ENCODE data around the gene RFX8. TPM values are rescaled to one million over a fixed set of nuclear protein-coding genes. Genes with fewer than 3 reads are reported as not detected.

Gene RFX8
- polyA plus RNA-seq, 2 donors, result 0.08 TPM

GRCh38 chr2:101382442-101382841 is 92.5 kb downstream of the RFX8 start:
- no peaks in the 10 kb centered on the region for H3K36me3 ChIP-seq (ENCODE audit: control insufficient read depth in 2 of 2, insufficient read depth in 2 of 2, low read length in 1 of 2)
- no peak overlapping the region for H3K4me3 ChIP-seq (ENCODE audit: low read depth in 1 of 2, low read length in 2 of 2)
- no peaks in the 10 kb centered on the region for H3K27me3 ChIP-seq (ENCODE audit: control insufficient read depth in 1 of 2, insufficient read depth in 2 of 2, low read length in 2 of 2)
- 85 to 86% methylated on average over 2 of the region's 2 CpGs for WGBS, 2 donors
- H3K9me3 ChIP-seq (ENCODE audit: control insufficient read depth in 2 of 2, insufficient read depth in 1 of 2, low read depth in 1 of 2, low read length in 1 of 2), result no peaks in the 10 kb centered on the region
- no peak overlapping the region for H3K27ac ChIP-seq (ENCODE audit: low read depth in 2 of 2, low read length in 1 of 2)
- H3K4me1 ChIP-seq (ENCODE audit: control insufficient read depth in 2 of 2, insufficient read depth in 2 of 2, low read length in 1 of 2), result peaks cover 6 to 7% of the 10 kb centered on the region in 2 donors

DNA sequence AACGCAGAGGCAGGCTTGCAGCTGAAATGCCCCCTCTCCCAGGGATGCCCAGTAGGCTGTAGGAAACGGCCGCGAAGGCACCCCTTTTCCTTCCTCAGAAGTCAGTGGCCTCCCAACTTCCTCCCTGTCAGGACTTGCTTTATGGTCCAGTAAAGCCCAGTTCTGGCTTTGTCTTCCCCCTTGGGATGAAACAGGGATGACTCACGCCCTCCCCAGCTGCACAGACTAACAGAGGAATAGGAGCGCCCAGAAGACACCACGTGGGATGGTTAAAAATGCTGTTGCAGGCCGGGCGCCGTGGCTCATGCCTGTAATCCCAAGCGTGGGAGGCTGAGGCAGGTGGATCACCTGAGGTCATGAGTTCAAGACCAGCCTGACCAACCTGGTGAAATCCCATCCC is 94.5 kb downstream of the RFX8 start:
- no peaks in the 10 kb centered on the region for H3K4me1 ChIP-seq (ENCODE audit: control insufficient read depth in 2 of 2, insufficient read depth in 2 of 2, low read length in 1 of 2)
- WGBS, 2 donors, result 49 to 63% methylated on average over 11 of the region's 11 CpGs

DNA sequence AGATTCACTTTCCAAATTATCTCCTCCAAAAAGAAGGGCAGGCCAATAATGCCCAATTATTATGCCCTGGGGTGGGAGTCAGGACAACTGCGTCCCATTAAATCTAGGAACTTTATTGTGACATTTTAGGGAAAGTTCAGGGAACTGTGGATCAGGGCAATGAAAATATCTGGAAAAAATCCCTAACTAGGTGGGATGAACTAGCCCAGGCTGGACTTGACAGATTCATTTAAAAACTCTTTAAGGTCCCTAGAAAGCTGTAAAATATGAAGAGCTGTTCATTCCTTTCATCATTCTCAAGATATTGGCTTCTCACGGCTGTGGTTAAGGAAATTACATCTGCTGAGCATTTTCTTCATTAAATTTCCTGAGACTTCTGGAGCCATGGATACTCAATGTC is 95.8 kb downstream of the RFX8 start:
- 93 to 97% methylated on average over 2 of the region's 2 CpGs for WGBS, 2 donors
- Histone ChIP-seq H3K27ac (ENCODE audit: low read depth in 2 of 2, low read length in 1 of 2) (no peak overlapping the region), H3K4me1 (ENCODE audit: control insufficient read depth in 2 of 2, insufficient read depth in 2 of 2, low read length in 1 of 2) (no peaks in the 10 kb centered on the region), H3K9me3 (ENCODE audit: control insufficient read depth in 2 of 2, insufficient read depth in 1 of 2, low read depth in 1 of 2, low read length in 1 of 2) (no peaks in the 10 kb centered on the region), H3K36me3 (ENCODE audit: control insufficient read depth in 2 of 2, insufficient read depth in 2 of 2, low read length in 1 of 2) (no peaks in the 10 kb centered on the region), H3K4me3 (ENCODE audit: low read depth in 1 of 2, low read length in 2 of 2) (no peak overlapping the region), H3K27me3 (ENCODE audit: control insufficient read depth in 1 of 2, insufficient read depth in 2 of 2, low read length in 2 of 2) (no peaks in the 10 kb centered on the region)

More for the DNA sequence above, 94.5 kb downstream of the RFX8 start:
- Histone ChIP-seq H3K27me3 (ENCODE audit: control insufficient read depth in 1 of 2, insufficient read depth in 2 of 2, low read length in 2 of 2) (no peaks in the 10 kb centered on the region), H3K4me3 (ENCODE audit: low read depth in 1 of 2, low read length in 2 of 2) (no peak overlapping the region), H3K27ac (ENCODE audit: low read depth in 2 of 2, low read length in 1 of 2) (no peak overlapping the region), H3K9me3 (ENCODE audit: control insufficient read depth in 2 of 2, insufficient read depth in 1 of 2, low read depth in 1 of 2, low read length in 1 of 2) (no peaks in the 10 kb centered on the region), H3K36me3 (ENCODE audit: control insufficient read depth in 2 of 2, insufficient read depth in 2 of 2, low read length in 1 of 2) (no peaks in the 10 kb centered on the region)

- H3K9me3 ChIP-seq (ENCODE audit: control insufficient read depth in 2 of 2, insufficient read depth in 1 of 2, low read depth in 1 of 2, low read length in 1 of 2), result no peaks in the 10 kb centered on the region
- no peak overlapping the region for H3K27ac ChIP-seq (ENCODE audit: low read depth in 2 of 2, low read length in 1 of 2)
- no peaks in the 10 kb centered on the region for H3K4me1 ChIP-seq (ENCODE audit: control insufficient read depth in 2 of 2, insufficient read depth in 2 of 2, low read length in 1 of 2)
- H3K4me3 ChIP-seq (ENCODE audit: low read depth in 1 of 2, low read length in 2 of 2), result no peak overlapping the region
- no peaks in the 10 kb centered on the region for H3K27me3 ChIP-seq (ENCODE audit: control insufficient read depth in 1 of 2, insufficient read depth in 2 of 2, low read length in 2 of 2)
- 68 to 82% methylated on average over 9 of the region's 9 CpGs for WGBS, 2 donors
- H3K36me3 ChIP-seq (ENCODE audit: control insufficient read depth in 2 of 2, insufficient read depth in 2 of 2, low read length in 1 of 2), result no peaks in the 10 kb centered on the region
These were observed 99.3 kb downstream of the RFX8 start for GRCh38 chr2:101375653-101376052.

GRCh38 chr2:101374821-101375561 is 99.9 kb downstream of the RFX8 start:
- Histone ChIP-seq H3K9me3 (ENCODE audit: control insufficient read depth in 2 of 2, insufficient read depth in 1 of 2, low read depth in 1 of 2, low read length in 1 of 2) (no peaks in the 10 kb centered on the region), H3K36me3 (ENCODE audit: control insufficient read depth in 2 of 2, insufficient read depth in 2 of 2, low read length in 1 of 2) (no peaks in the 10 kb centered on the region), H3K4me1 (ENCODE audit: control insufficient read depth in 2 of 2, insufficient read depth in 2 of 2, low read length in 1 of 2) (no peaks in the 10 kb centered on the region), H3K4me3 (ENCODE audit: low read depth in 1 of 2, low read length in 2 of 2) (no peak overlapping the region), H3K27me3 (ENCODE audit: control insufficient read depth in 1 of 2, insufficient read depth in 2 of 2, low read length in 2 of 2) (no peaks in the 10 kb centered on the region), H3K27ac (ENCODE audit: low read depth in 2 of 2, low read length in 1 of 2) (no peak overlapping the region)
- WGBS, 2 donors, result 86 to 90% methylated on average over 7 of the region's 7 CpGs

GRCh38 chr2:101372792-101373191 is 102.1 kb downstream of the RFX8 start:
- Histone ChIP-seq H3K36me3 (ENCODE audit: control insufficient read depth in 2 of 2, insufficient read depth in 2 of 2, low read length in 1 of 2) (no peaks in the 10 kb centered on the region), H3K4me1 (ENCODE audit: control insufficient read depth in 2 of 2, insufficient read depth in 2 of 2, low read length in 1 of 2) (no peaks in the 10 kb centered on the region), H3K27ac (ENCODE audit: low read depth in 2 of 2, low read length in 1 of 2) (no peak overlapping the region), H3K4me3 (ENCODE audit: low read depth in 1 of 2, low read length in 2 of 2) (no peak overlapping the region), H3K9me3 (ENCODE audit: control insufficient read depth in 2 of 2, insufficient read depth in 1 of 2, low read depth in 1 of 2, low read length in 1 of 2) (no peaks in the 10 kb centered on the region), H3K27me3 (ENCODE audit: control insufficient read depth in 1 of 2, insufficient read depth in 2 of 2, low read length in 2 of 2) (no peaks in the 10 kb centered on the region)
- WGBS, 2 donors, result 61 to 63% methylated on average over 1 of the region's 1 CpG

DNA sequence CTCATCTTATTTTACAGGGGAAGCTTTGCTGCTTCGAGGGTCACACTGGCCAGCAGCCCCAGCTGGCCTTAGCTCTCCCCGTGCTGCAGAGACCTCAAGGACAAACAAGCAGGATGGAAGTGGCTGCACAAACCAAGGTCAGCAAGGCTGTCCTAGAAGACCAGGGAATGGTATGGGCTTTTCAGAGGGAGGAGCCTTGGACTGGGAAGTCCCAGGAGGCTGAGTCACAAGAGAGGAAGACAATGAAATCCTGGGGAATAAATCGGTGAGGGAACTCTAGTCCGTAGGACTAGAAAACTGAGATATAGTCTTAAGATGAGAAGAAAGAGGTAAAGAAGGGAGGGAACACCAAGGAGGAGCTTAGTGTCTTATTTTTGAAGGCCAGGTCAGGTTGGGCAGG is 103.3 kb downstream of the RFX8 start:
- H3K27ac ChIP-seq (ENCODE audit: low read depth in 2 of 2, low read length in 1 of 2), result no peak overlapping the region
- no peaks in the 10 kb centered on the region for H3K27me3 ChIP-seq (ENCODE audit: control insufficient read depth in 1 of 2, insufficient read depth in 2 of 2, low read length in 2 of 2)
- no peaks in the 10 kb centered on the region for H3K9me3 ChIP-seq (ENCODE audit: control insufficient read depth in 2 of 2, insufficient read depth in 1 of 2, low read depth in 1 of 2, low read length in 1 of 2)
- H3K4me1 ChIP-seq (ENCODE audit: control insufficient read depth in 2 of 2, insufficient read depth in 2 of 2, low read length in 1 of 2), result no peaks in the 10 kb centered on the region
- 70 to 74% methylated on average over 4 of the region's 4 CpGs for WGBS, 2 donors
- H3K36me3 ChIP-seq (ENCODE audit: control insufficient read depth in 2 of 2, insufficient read depth in 2 of 2, low read length in 1 of 2), result no peaks in the 10 kb centered on the region
- H3K4me3 ChIP-seq (ENCODE audit: low read depth in 1 of 2, low read length in 2 of 2), result no peak overlapping the region

GRCh38 chr2:101369100-101369499 is 105.8 kb downstream of the RFX8 start:
- peaks cover 0 to 2% of the 10 kb centered on the region in 2 donors for H3K9me3 ChIP-seq (ENCODE audit: control insufficient read depth in 2 of 2, insufficient read depth in 1 of 2, low read depth in 1 of 2, low read length in 1 of 2)
- WGBS, 2 donors, result 86 to 89% methylated on average over 4 of the region's 4 CpGs
- no peaks in the 10 kb centered on the region for H3K4me1 ChIP-seq (ENCODE audit: control insufficient read depth in 2 of 2, insufficient read depth in 2 of 2, low read length in 1 of 2)
- H3K36me3 ChIP-seq (ENCODE audit: control insufficient read depth in 2 of 2, insufficient read depth in 2 of 2, low read length in 1 of 2), result no peaks in the 10 kb centered on the region
- no peak overlapping the region for H3K4me3 ChIP-seq (ENCODE audit: low read depth in 1 of 2, low read length in 2 of 2)
- H3K27ac ChIP-seq (ENCODE audit: low read depth in 2 of 2, low read length in 1 of 2), result no peak overlapping the region
- H3K27me3 ChIP-seq (ENCODE audit: control insufficient read depth in 1 of 2, insufficient read depth in 2 of 2, low read length in 2 of 2), result no peaks in the 10 kb centered on the region

- 84% methylated on average over 5 of the region's 5 CpGs for WGBS, 2 donors
- Histone ChIP-seq H3K4me3 (ENCODE audit: low read depth in 1 of 2, low read length in 2 of 2) (no peak overlapping the region), H3K27me3 (ENCODE audit: control insufficient read depth in 1 of 2, insufficient read depth in 2 of 2, low read length in 2 of 2) (no peaks in the 10 kb centered on the region)
These were observed 106.5 kb downstream of the RFX8 start for GRCh38 chr2:101368376-101368775.

GRCh38 chr2:101367508-101367907 is 107.4 kb downstream of the RFX8 start:
- Histone ChIP-seq H3K9me3 (ENCODE audit: control insufficient read depth in 2 of 2, insufficient read depth in 1 of 2, low read depth in 1 of 2, low read length in 1 of 2) (peaks cover 0 to 2% of the 10 kb centered on the region in 2 donors), H3K36me3 (ENCODE audit: control insufficient read depth in 2 of 2, insufficient read depth in 2 of 2, low read length in 1 of 2) (no peaks in the 10 kb centered on the region), H3K27me3 (ENCODE audit: control insufficient read depth in 1 of 2, insufficient read depth in 2 of 2, low read length in 2 of 2) (no peaks in the 10 kb centered on the region), H3K27ac (ENCODE audit: low read depth in 2 of 2, low read length in 1 of 2) (no peak overlapping the region), H3K4me3 (ENCODE audit: low read depth in 1 of 2, low read length in 2 of 2) (no peak overlapping the region), H3K4me1 (ENCODE audit: control insufficient read depth in 2 of 2, insufficient read depth in 2 of 2, low read length in 1 of 2) (no peaks in the 10 kb centered on the region)
- 86 to 87% methylated on average over 5 of the region's 5 CpGs for WGBS, 2 donors

More at GRCh38 chr2:101368376-101368775, 106.5 kb downstream of the RFX8 start:
- Histone ChIP-seq H3K36me3 (ENCODE audit: control insufficient read depth in 2 of 2, insufficient read depth in 2 of 2, low read length in 1 of 2) (no peaks in the 10 kb centered on the region), H3K9me3 (ENCODE audit: control insufficient read depth in 2 of 2, insufficient read depth in 1 of 2, low read depth in 1 of 2, low read length in 1 of 2) (peaks cover 0 to 2% of the 10 kb centered on the region in 2 donors), H3K4me1 (ENCODE audit: control insufficient read depth in 2 of 2, insufficient read depth in 2 of 2, low read length in 1 of 2) (no peaks in the 10 kb centered on the region), H3K27ac (ENCODE audit: low read depth in 2 of 2, low read length in 1 of 2) (no peak overlapping the region)
